Measurements from ENCODE around the gene JPH3.
A peak's percentile ranks its signal among the peaks of the same experiment; 100 is the strongest.

Gene JPH3

GRCh38 chr16:87602001-87602775 lies at the start of gene JPH3:
Gene JPH3, plus strand, starts transcription at chr16:87602508. Its CDS starts 639 bp downstream, at chr16:87603147.
- peak; percentile 12 for DNase-seq

DNA sequence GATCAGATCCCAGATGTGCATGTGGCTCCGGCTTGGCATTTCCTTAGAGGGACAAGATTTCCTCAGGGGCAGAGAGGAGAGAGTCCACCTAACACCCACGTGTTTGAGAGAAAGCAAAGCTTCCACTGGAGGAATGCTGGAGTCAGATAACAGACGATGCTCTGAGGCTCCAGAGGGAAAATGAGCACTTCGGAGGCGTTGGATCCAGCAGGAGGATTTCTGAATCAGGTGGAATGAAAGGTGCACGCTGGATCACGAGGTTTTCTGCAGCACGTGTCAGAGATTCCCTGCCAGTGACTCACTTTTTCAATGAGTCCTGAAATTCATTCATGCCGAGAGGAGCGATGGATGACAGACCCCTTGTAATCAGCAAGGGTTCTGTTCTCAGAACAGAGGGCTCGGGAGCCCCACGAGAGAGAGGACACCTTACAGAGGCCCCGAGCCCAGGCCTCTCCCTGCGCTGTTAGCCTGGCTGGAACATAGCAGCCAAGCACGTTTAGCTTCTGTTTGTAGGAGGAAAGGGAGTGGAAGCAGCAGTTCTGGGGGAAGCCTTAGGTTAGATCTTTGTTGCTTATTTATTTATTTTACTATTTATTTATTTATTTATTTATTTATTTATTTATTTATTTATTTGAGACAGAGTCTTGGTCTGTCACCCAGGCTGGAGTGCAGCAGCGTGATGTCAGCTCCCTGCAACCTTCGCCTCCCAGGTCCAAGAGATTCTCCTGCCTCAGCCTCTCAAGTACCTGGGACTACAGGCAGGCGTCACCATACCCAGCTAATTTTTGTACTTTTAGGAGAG lies 49.3 kb upstream of the JPH3 start:
- DNase-seq: no peak

GRCh38 chr16:87554754-87555427 lies 47.4 kb upstream of the JPH3 start:
- DNase-seq: no peak

- no peak for DNase-seq
These were observed 46.7 kb upstream of the JPH3 start for GRCh38 chr16:87555647-87556046.

- DNase-seq: no peak
These were observed 45.3 kb upstream of the JPH3 start for GRCh38 chr16:87556941-87557459.

- DNase-seq: no peak
These were observed 43.6 kb upstream of the JPH3 start for GRCh38 chr16:87558682-87559081.

DNA sequence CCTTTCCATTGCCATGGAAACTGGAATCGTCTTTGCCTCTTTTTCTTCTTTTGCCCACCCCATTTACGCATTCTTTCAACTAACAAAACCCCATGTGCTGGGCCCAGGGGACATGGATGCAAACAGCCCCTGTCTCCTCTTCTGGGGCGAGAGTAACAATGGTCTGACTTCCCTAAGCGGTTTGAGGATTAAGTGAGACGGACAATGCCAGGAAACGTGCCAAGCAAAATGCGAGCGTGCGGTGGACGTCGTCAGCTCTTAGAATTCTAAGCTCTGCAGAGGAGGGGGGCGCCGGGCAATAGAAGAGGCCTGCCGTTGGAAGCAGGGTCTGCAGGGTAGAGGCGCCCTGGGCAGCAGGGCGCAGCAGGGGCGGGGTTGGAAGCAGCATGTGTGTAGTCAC lies 42.4 kb upstream of the JPH3 start:
- DNase-seq: no peak

- no peak for DNase-seq
These were observed 41.7 kb upstream of the JPH3 start for GRCh38 chr16:87560428-87561199.

DNA sequence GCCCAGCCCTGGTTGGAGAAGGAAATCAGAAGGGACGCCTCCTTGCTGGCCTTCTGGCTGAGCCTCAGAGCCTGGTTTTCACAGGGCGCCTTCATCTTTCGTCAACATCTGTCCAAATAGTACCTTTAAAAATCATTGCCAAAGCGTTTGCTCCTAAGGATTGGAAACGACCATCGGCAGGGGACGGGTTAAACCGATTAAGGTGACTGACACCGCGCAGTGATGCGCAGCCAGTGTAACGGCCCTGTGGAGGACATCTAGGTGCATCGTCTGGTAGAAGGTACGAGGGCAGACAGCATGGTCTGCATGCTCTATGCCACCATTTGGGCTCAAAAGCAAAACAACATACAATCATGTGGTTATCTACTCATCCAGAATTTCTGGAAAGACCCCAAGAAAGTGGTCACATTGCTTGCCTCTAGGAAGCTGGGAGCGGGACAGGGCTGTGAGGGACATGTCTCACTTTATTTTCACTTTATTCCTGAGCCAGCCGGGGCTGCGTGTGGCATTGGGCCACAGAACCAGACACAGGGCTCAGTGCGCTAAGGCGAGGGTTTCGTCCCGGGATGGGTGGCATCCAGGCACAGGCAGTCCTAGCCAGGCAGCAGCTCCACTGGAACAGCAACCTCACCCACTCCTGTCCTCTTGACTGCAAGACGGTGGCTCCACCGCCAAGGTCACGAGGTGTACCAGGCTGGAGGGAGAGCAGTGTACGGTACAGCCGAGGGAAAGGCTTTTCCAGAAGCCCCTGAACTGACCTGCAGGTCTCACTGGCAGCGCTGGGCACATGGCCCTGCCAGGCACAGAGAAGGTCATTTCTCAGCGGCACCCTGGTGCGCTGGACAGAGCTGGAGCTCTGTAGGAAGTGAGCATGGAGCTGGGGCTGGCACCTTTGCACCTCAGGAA lies 40.9 kb upstream of the JPH3 start:
- DNase-seq: no peak

GRCh38 chr16:87562201-87562600 lies 40.1 kb upstream of the JPH3 start:
- no peak for DNase-seq

- DNase-seq: no peak
These were observed 39.3 kb upstream of the JPH3 start for GRCh38 chr16:87563022-87563421.

- no peak for DNase-seq
These were observed 38.4 kb upstream of the JPH3 start for GRCh38 chr16:87563714-87564523.

GRCh38 chr16:87564524-87564778 lies 37.9 kb upstream of the JPH3 start:
- DNase-seq: no peak

DNA sequence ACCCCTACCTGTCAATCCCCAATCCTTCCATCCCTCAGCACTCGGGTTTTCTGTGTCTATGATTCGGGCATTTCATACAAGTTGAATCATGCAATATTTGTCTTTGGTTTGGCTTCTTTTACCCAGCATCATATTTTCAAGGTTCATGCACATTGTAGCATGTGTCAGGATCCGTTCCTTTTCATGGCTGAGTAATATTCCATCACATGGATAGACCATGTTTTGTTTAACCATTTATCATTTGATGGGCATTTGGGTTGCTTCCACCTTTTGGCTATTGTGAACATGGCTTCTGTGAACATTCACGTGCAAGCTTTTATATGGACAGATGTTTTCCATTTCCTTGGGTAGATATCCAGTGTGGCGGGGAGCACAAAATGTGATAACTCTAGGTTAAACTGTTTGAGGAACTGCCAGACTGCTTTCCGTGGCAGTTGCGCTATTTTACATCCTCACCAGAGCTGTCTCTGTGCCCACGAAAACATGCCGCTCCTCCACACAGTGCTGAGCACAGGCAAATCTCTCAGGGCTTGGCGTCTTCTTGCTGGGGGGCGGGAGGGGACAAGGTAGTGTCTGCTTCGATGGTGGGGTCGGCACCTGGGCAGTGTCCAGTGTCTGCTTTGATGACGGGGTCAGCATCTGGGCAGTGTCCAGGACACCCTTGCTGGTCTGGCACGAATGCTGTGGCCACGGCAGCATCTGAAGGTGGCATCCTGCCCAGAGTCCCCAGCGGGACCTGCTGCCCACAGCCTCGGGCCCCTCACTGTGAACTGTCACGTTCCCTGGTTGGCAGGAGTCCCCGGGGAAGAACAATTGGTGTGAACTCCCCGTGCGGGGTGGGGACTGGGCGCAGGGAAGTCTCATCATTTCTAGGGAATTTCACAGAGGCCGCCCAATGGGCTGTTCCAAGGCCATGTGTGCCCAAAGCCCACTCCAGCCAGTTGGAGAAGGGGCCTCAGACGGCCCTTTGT lies 32.4 kb upstream of the JPH3 start:
- no peak for DNase-seq

- no peak for DNase-seq
These were observed 31.8 kb upstream of the JPH3 start for GRCh38 chr16:87570572-87570937.

- DNase-seq: no peak
These were observed 31.1 kb upstream of the JPH3 start for GRCh38 chr16:87570938-87571867.

DNA sequence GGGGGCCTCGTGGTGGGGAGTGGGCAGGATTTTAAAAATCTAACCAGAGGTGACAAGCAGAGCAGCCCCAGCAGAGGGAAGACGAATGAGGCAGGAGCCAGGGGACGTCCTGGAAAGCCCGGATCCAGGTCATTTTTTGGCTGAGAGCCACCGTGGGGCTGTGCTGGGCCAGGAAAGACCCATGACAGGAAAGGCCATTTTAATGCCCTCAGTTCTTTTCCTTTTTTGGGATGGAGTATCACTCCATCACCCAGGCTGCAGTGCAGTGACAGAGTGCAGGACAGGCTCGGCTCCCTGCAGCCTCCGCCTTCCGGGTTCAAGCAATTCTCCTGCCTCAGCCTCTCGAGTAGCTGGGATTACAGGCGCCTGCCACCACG lies 30.5 kb upstream of the JPH3 start:
- DNase-seq: no peak

- DNase-seq: no peak
These were observed 29.3 kb upstream of the JPH3 start for GRCh38 chr16:87572959-87573358.

Measured in NCI-H1417 treated with DMSO at 0.1 percent for 48 hours (cell line).